ENCODE data around the gene MALAT1.
"Not testable (repeated sequence)": the region's sequence is repeated elsewhere in the genome, so short reads cannot be mapped to it uniquely, and the experiment has no call there.

MALAT1 gene

DNA sequence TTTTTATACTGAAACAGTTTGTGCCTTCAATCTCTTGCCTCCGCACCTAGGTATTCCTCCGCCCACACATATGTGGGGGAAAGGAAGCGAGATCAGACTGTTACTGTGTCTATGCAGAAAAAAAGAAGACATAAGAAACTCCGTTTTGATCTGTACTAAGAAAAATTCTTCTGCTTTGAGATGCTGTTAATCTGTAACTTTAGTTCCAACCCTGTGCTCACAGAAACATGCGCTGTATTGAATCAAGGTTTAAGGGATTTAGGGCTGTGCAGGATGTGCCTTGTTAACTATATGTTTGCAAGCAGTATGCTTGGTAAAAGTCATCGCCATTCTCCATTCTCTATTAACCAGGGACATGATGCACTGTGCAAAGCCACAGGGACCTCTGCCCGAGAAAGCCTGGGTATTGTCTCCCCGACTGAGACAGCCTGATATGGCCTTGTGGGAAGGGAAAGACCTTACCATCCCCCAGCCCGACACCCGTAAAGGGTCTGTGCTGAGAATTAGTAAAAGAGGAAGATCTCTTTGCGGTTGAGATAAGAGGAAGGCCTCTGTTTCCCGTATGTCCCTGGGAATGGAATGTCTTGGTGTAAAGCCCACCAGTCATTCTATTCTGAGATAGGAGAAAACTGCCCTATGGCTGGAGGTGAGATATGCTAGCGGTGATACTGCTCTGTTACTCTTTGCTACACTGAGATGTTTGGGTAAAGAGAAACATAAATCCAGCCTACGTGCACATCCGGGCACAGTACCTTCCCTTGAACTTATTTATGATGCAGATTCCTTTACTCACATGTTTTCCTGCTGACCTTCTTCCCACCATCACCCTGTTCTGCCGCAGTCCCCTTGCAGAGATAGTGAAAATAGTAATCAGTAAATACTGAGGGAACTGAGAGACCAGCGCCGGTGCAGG, 24.1 kb downstream of the MALAT1 start:
- peaks cover 23 to 24% of the 10 kb centered on the region in 2 donors for H3K4me1 ChIP-seq (ENCODE audit: control insufficient read depth in 2 of 2, insufficient read depth in 2 of 2, low read length in 2 of 2)
- H3K9me3 ChIP-seq (ENCODE audit: control insufficient read depth in 2 of 2, low read length in 2 of 2); H3K27me3 ChIP-seq (ENCODE audit: control insufficient read depth in 2 of 2, insufficient read depth in 2 of 2, low read length in 2 of 2); H3K9ac ChIP-seq (ENCODE audit: low read depth in 1 of 2, low read length in 2 of 2): not testable (repeated sequence)
- peak overlapping the region; percentile 22 to 52 for H3K27ac ChIP-seq (ENCODE audit: low read depth in 2 of 2, low read length in 2 of 2)
- H3K36me3 ChIP-seq (ENCODE audit: control insufficient read depth in 2 of 2, insufficient read depth in 2 of 2, low read length in 2 of 2), result peaks cover 9 to 13% of the 10 kb centered on the region in 2 donors
- peak overlapping the region in 1 of 2 donors; percentile 17 for H3K4me3 ChIP-seq (ENCODE audit: low read length in 2 of 2)

GRCh38 chr11:65523631-65523968, 24.8 kb downstream of the MALAT1 start:
- not testable (repeated sequence) for H3K9me3 ChIP-seq (ENCODE audit: control insufficient read depth in 2 of 2, low read length in 2 of 2); H3K27me3 ChIP-seq (ENCODE audit: control insufficient read depth in 2 of 2, insufficient read depth in 2 of 2, low read length in 2 of 2); H3K4me3 ChIP-seq (ENCODE audit: low read length in 2 of 2); H3K9ac ChIP-seq (ENCODE audit: low read depth in 1 of 2, low read length in 2 of 2)
- H3K4me1 ChIP-seq (ENCODE audit: control insufficient read depth in 2 of 2, insufficient read depth in 2 of 2, low read length in 2 of 2), result peaks cover 23 to 24% of the 10 kb centered on the region in 2 donors
- H3K36me3 ChIP-seq (ENCODE audit: control insufficient read depth in 2 of 2, insufficient read depth in 2 of 2, low read length in 2 of 2), result peaks cover 9 to 13% of the 10 kb centered on the region in 2 donors
- H3K27ac ChIP-seq (ENCODE audit: low read depth in 2 of 2, low read length in 2 of 2), result peak overlapping the region in 1 of 2 donors; percentile 52

GRCh38 chr11:65524014-65524740, 25.3 kb downstream of the MALAT1 start:
- peaks cover 9 to 13% of the 10 kb centered on the region in 2 donors for H3K36me3 ChIP-seq (ENCODE audit: control insufficient read depth in 2 of 2, insufficient read depth in 2 of 2, low read length in 2 of 2)
- H3K27ac ChIP-seq (ENCODE audit: low read depth in 2 of 2, low read length in 2 of 2), result peak overlapping the region; percentile 34 to 40
- no peaks in the 10 kb centered on the region for H3K27me3 ChIP-seq (ENCODE audit: control insufficient read depth in 2 of 2, insufficient read depth in 2 of 2, low read length in 2 of 2)
- H3K9me3 ChIP-seq (ENCODE audit: control insufficient read depth in 2 of 2, low read length in 2 of 2), result no peaks in the 10 kb centered on the region
- H3K9ac ChIP-seq (ENCODE audit: low read depth in 1 of 2, low read length in 2 of 2), result peak overlapping the region in 1 of 2 donors; percentile 64
- peak overlapping the region; percentile 40 to 49 for H3K4me3 ChIP-seq (ENCODE audit: low read length in 2 of 2)
- H3K4me1 ChIP-seq (ENCODE audit: control insufficient read depth in 2 of 2, insufficient read depth in 2 of 2, low read length in 2 of 2), result peaks cover 23 to 24% of the 10 kb centered on the region in 2 donors

DNA sequence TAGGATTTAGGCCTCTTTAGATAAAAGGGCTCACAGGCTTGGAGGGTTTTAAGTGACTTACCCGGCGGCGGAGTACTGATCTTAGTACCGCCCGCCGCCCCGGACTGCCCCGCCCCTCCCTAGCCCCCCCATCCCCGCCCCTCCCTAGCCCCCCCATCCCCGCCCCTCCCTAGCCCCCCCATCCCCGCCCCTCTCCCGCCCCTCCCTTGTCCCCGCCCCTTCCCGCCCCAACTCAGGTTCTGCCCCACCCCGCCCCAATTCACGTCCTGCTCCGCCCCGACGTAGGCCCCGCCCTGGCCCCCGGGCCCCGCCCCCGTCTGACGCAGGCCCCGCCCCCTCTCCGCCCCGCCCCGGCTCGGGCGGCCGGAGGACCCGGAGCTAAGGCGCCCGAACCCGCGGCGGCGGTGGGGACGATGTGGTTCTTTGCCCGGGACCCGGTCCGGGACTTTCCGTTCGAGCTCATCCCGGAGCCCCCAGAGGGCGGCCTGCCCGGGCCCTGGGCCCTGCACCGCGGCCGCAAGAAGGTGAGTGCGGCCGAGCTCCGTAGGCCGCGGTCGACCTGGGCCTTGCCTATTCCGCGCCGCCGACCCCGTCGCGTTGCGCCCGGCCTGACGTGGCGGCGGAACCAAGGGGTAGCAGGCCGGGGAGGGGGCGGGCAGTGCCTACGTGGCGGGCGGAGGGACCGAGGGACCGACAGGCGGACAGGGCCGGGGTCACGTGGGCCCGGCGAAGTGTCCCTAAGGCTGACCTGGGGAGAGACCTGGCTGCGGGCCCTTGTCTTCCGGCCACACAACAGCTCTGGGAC, 26.1 kb downstream of the MALAT1 start, which contains the start of gene SCYL1:
TSS of gene SCYL1 (plus strand) at position 343 of the 805 bp plus-strand sequence. CDS start at position 414, 71 bp downstream.
- H3K4me3 ChIP-seq (ENCODE audit: low read length in 2 of 2), result peak within 1 kb of the TSS; percentile 82 to 89
- no peaks in the 10 kb centered on the region for H3K9me3 ChIP-seq (ENCODE audit: control insufficient read depth in 2 of 2, low read length in 2 of 2)
- H3K27ac ChIP-seq (ENCODE audit: low read depth in 2 of 2, low read length in 2 of 2), result peak within 1 kb of the TSS; percentile 82 to 84
- H3K27me3 ChIP-seq (ENCODE audit: control insufficient read depth in 2 of 2, insufficient read depth in 2 of 2, low read length in 2 of 2), result no peaks in the 10 kb centered on the region
- peaks cover 23 to 24% of the 10 kb centered on the region in 2 donors for H3K4me1 ChIP-seq (ENCODE audit: control insufficient read depth in 2 of 2, insufficient read depth in 2 of 2, low read length in 2 of 2)
- peak within 1 kb of the TSS; percentile 84 to 93 for H3K9ac ChIP-seq (ENCODE audit: low read depth in 1 of 2, low read length in 2 of 2)
- peaks cover 9 to 16% of the 10 kb centered on the region in 2 donors for H3K36me3 ChIP-seq (ENCODE audit: control insufficient read depth in 2 of 2, insufficient read depth in 2 of 2, low read length in 2 of 2)

- Histone ChIP-seq H3K9me3 (ENCODE audit: control insufficient read depth in 2 of 2, low read length in 2 of 2) (no peaks in the 10 kb centered on the region), H3K4me3 (ENCODE audit: low read length in 2 of 2) (peak overlapping the region; percentile 82 to 89), H3K36me3 (ENCODE audit: control insufficient read depth in 2 of 2, insufficient read depth in 2 of 2, low read length in 2 of 2) (peaks cover 15 to 24% of the 10 kb centered on the region in 2 donors), H3K4me1 (ENCODE audit: control insufficient read depth in 2 of 2, insufficient read depth in 2 of 2, low read length in 2 of 2) (peaks cover 23 to 24% of the 10 kb centered on the region in 2 donors), H3K27me3 (ENCODE audit: control insufficient read depth in 2 of 2, insufficient read depth in 2 of 2, low read length in 2 of 2) (no peaks in the 10 kb centered on the region), H3K9ac (ENCODE audit: low read depth in 1 of 2, low read length in 2 of 2) (peak overlapping the region; percentile 84 to 93), H3K27ac (ENCODE audit: low read depth in 2 of 2, low read length in 2 of 2) (peak overlapping the region; percentile 82 to 84)
Observed at GRCh38 chr11:65525546-65526480, 27.0 kb downstream of the MALAT1 start.

DNA sequence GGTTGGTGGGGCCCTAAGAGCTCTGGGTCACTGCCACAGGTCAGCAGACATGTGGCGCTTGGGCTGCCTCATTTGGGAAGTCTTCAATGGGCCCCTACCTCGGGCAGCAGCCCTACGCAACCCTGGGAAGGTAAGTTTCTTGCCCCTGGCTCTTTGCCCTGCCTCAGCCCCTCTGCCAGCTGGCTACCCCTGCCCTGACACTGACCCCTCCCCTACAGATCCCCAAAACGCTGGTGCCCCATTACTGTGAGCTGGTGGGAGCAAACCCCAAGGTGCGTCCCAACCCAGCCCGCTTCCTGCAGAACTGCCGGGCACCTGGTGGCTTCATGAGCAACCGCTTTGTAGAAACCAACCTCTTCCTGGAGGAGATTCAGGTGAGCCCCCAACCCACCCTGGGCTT, 27.9 kb downstream of the MALAT1 start:
- peaks cover 23 to 24% of the 10 kb centered on the region in 2 donors for H3K4me1 ChIP-seq (ENCODE audit: control insufficient read depth in 2 of 2, insufficient read depth in 2 of 2, low read length in 2 of 2)
- peaks cover 24 to 33% of the 10 kb centered on the region in 2 donors for H3K36me3 ChIP-seq (ENCODE audit: control insufficient read depth in 2 of 2, insufficient read depth in 2 of 2, low read length in 2 of 2)
- no peak overlapping the region for H3K27ac ChIP-seq (ENCODE audit: low read depth in 2 of 2, low read length in 2 of 2)
- H3K9ac ChIP-seq (ENCODE audit: low read depth in 1 of 2, low read length in 2 of 2), result no peak overlapping the region
- H3K9me3 ChIP-seq (ENCODE audit: control insufficient read depth in 2 of 2, low read length in 2 of 2), result no peaks in the 10 kb centered on the region
- H3K27me3 ChIP-seq (ENCODE audit: control insufficient read depth in 2 of 2, insufficient read depth in 2 of 2, low read length in 2 of 2), result no peaks in the 10 kb centered on the region
- H3K4me3 ChIP-seq (ENCODE audit: low read length in 2 of 2), result no peak overlapping the region

GRCh38 chr11:65528819-65529350, 30.0 kb downstream of the MALAT1 start:
- H3K27me3 ChIP-seq (ENCODE audit: control insufficient read depth in 2 of 2, insufficient read depth in 2 of 2, low read length in 2 of 2), result no peaks in the 10 kb centered on the region
- H3K27ac ChIP-seq (ENCODE audit: low read depth in 2 of 2, low read length in 2 of 2), result no peak overlapping the region
- peaks cover 14 to 17% of the 10 kb centered on the region in 2 donors for H3K4me1 ChIP-seq (ENCODE audit: control insufficient read depth in 2 of 2, insufficient read depth in 2 of 2, low read length in 2 of 2)
- peaks cover 39 to 47% of the 10 kb centered on the region in 2 donors for H3K36me3 ChIP-seq (ENCODE audit: control insufficient read depth in 2 of 2, insufficient read depth in 2 of 2, low read length in 2 of 2)
- no peak overlapping the region for H3K4me3 ChIP-seq (ENCODE audit: low read length in 2 of 2)
- no peak overlapping the region for H3K9ac ChIP-seq (ENCODE audit: low read depth in 1 of 2, low read length in 2 of 2)
- no peaks in the 10 kb centered on the region for H3K9me3 ChIP-seq (ENCODE audit: control insufficient read depth in 2 of 2, low read length in 2 of 2)

GRCh38 chr11:65529475-65530156, 30.8 kb downstream of the MALAT1 start:
- no peak overlapping the region for H3K27ac ChIP-seq (ENCODE audit: low read depth in 2 of 2, low read length in 2 of 2)
- H3K36me3 ChIP-seq (ENCODE audit: control insufficient read depth in 2 of 2, insufficient read depth in 2 of 2, low read length in 2 of 2), result peaks cover 43 to 47% of the 10 kb centered on the region in 2 donors
- no peak overlapping the region for H3K4me3 ChIP-seq (ENCODE audit: low read length in 2 of 2)
- no peak overlapping the region for H3K9ac ChIP-seq (ENCODE audit: low read depth in 1 of 2, low read length in 2 of 2)
- peaks cover 8 to 10% of the 10 kb centered on the region in 2 donors for H3K4me1 ChIP-seq (ENCODE audit: control insufficient read depth in 2 of 2, insufficient read depth in 2 of 2, low read length in 2 of 2)
- H3K9me3 ChIP-seq (ENCODE audit: control insufficient read depth in 2 of 2, low read length in 2 of 2), result no peaks in the 10 kb centered on the region
- no peaks in the 10 kb centered on the region for H3K27me3 ChIP-seq (ENCODE audit: control insufficient read depth in 2 of 2, insufficient read depth in 2 of 2, low read length in 2 of 2)
